ENCODE measurements around the gene NEMF. TPM values are rescaled to one million over a fixed set of nuclear protein-coding genes. Genes with fewer than 3 reads are reported as not detected.
A peak's percentile ranks its signal among the peaks of the same experiment; 100 is the strongest.

The NEMF gene
- total RNA-seq, 1 donor from 2014 or later: 83.0 TPM

GRCh38 chr14:49865431-49865859 lies 12.9 kb upstream of the NEMF start:
- Histone ChIP-seq H3K9me3 (ENCODE audit: low read depth) (no peaks in the 10 kb centered on the region), H3K4me3 (no peak overlapping the region), H2AFZ (replicated peaks) (no peak overlapping the region), H3K4me2 (no peak overlapping the region), H3F3A (ENCODE audit: low read depth) (peaks cover 34% of the 10 kb centered on the region), H3K27ac (no peak overlapping the region), H3K79me2 (ENCODE audit: low read depth) (no peaks in the 10 kb centered on the region), H4K20me1 (ENCODE audit: low read depth) (no peaks in the 10 kb centered on the region), H3K4me1 (peaks cover 6% of the 10 kb centered on the region), H3K9ac (no peak overlapping the region), H3K27me3 (peaks cover 10% of the 10 kb centered on the region), H3K36me3 (no peaks in the 10 kb centered on the region)
- TF ChIP-seq EZH2phosphoT487 (IDR thresholded peaks at IDR 0.05): no peak
- peak; percentile 93 for TF ChIP-seq CTCF (IDR thresholded peaks at IDR 0.05)
- TF ChIP-seq EZH2 (IDR thresholded peaks at IDR 0.05): no peak
- Mint-ChIP-seq H3K27me3 (ENCODE audit: insufficient read depth, low read depth) (peaks cover 12% of the 10 kb centered on the region), H3K4me3 (no peak overlapping the region), H3K36me3 (peaks cover 2% of the 10 kb centered on the region), H3K4me1 (peaks cover 22% of the 10 kb centered on the region), H3K9me3 (peaks cover 5% of the 10 kb centered on the region), H3K27ac (no peak overlapping the region)
- DNase-seq (ENCODE audit: low spot score): peak; percentile 83

- Mint-ChIP-seq H3K4me1 (peaks cover 23% of the 10 kb centered on the region), H3K27me3 (ENCODE audit: insufficient read depth, low read depth) (peaks cover 12% of the 10 kb centered on the region), H3K36me3 (peaks cover 2% of the 10 kb centered on the region), H3K9me3 (peaks cover 5% of the 10 kb centered on the region), H3K4me3 (no peak overlapping the region), H3K27ac (peak overlapping the region; percentile 100)
- H3K27ac ChIP-seq: peak overlapping the region; percentile 13
- peaks cover 4% of the 10 kb centered on the region for H3K27me3 ChIP-seq
- peak overlapping the region; percentile 95 for H3K4me2 ChIP-seq
- H3K9me3 ChIP-seq (ENCODE audit: low read depth): no peaks in the 10 kb centered on the region
- no peaks in the 10 kb centered on the region for H3K36me3 ChIP-seq
- H2AFZ ChIP-seq (replicated peaks): peak overlapping the region; percentile 95
- H3K9ac ChIP-seq: peak overlapping the region; percentile 39
- TF ChIP-seq CTCF (IDR thresholded peaks at IDR 0.05): no peak
- no peak for TF ChIP-seq EZH2 (IDR thresholded peaks at IDR 0.05)
- TF ChIP-seq EZH2phosphoT487 (IDR thresholded peaks at IDR 0.05): no peak
- H3K4me1 ChIP-seq: peaks cover 6% of the 10 kb centered on the region
- DNase-seq (ENCODE audit: low spot score): peak; percentile 24
- H3K79me2 ChIP-seq (ENCODE audit: low read depth): no peaks in the 10 kb centered on the region
- H3F3A ChIP-seq (ENCODE audit: low read depth): peaks cover 34% of the 10 kb centered on the region
- peak overlapping the region; percentile 96 for H3K4me3 ChIP-seq
- no peaks in the 10 kb centered on the region for H4K20me1 ChIP-seq (ENCODE audit: low read depth)
Observed at GRCh38 chr14:49863487-49864281, 11.1 kb upstream of the NEMF start.

DNA sequence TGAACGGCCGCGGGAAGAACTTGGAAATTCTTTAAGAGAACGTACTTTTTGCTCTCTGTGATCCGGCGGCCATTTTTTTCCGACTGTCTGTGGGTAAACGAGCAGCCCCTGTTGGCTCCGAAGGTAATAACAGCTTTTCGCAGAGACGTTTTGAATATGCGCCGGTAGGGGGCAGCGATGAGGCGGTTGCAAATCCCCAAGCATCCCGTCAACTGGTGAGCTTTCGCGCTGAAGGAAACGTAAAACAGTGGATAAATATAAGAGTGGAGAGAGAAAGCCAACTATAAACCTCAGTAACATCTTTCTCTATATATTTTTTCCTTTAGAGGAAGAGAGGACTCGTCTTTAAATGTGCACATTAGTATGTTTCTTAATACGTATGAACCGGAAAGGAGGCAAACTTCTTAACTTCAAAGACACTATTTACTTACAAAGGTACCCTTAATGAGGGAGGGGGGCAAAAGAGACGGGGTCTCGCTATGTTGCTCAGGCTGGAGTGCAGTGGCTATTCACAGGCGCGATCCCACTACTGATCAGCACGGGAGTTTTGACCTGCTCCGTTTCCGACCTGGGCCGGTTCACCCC lies 9.6 kb upstream of the NEMF start:
- Histone ChIP-seq H3K79me2 (ENCODE audit: low read depth) (no peaks in the 10 kb centered on the region), H3K27me3 (no peaks in the 10 kb centered on the region), H3K4me3 (peak overlapping the region; percentile 73), H3F3A (ENCODE audit: low read depth) (peaks cover 27% of the 10 kb centered on the region), H4K20me1 (ENCODE audit: low read depth) (no peaks in the 10 kb centered on the region), H3K27ac (peak overlapping the region; percentile 91), H3K9me3 (ENCODE audit: low read depth) (no peaks in the 10 kb centered on the region), H3K4me2 (peak overlapping the region; percentile 81), H3K4me1 (peaks cover 6% of the 10 kb centered on the region), H2AFZ (replicated peaks) (peak overlapping the region; percentile 98), H3K9ac (peak overlapping the region; percentile 65), H3K36me3 (no peaks in the 10 kb centered on the region)
- H3K36me3 Mint-ChIP-seq: peaks cover 2% of the 10 kb centered on the region
- peaks cover 12% of the 10 kb centered on the region for H3K27me3 Mint-ChIP-seq (ENCODE audit: insufficient read depth, low read depth)
- H3K4me1 Mint-ChIP-seq: peaks cover 14% of the 10 kb centered on the region
- peaks cover 5% of the 10 kb centered on the region for H3K9me3 Mint-ChIP-seq
- peak overlapping the region; percentile 100 for H3K27ac Mint-ChIP-seq
- TF ChIP-seq EZH2phosphoT487 (IDR thresholded peaks at IDR 0.05) (no peak), CTCF (IDR thresholded peaks at IDR 0.05) (peak; percentile 100), EZH2 (IDR thresholded peaks at IDR 0.05) (no peak)
- H3K4me3 Mint-ChIP-seq: no peak overlapping the region
- peak; percentile 93 for DNase-seq (ENCODE audit: low spot score)
